Measurements from ENCODE around the gene LIPT2. TPM values are rescaled to one million over a fixed set of nuclear protein-coding genes. Genes with fewer than 3 reads are reported as not detected.

LIPT2 gene
- total and polyA plus RNA-seq, 10 of the 15 experiments (the other 5 are each of a cell fraction or from before 2014, with no cell fraction given): 0.69 to 7.5 (median 3.8) TPM

DNA sequence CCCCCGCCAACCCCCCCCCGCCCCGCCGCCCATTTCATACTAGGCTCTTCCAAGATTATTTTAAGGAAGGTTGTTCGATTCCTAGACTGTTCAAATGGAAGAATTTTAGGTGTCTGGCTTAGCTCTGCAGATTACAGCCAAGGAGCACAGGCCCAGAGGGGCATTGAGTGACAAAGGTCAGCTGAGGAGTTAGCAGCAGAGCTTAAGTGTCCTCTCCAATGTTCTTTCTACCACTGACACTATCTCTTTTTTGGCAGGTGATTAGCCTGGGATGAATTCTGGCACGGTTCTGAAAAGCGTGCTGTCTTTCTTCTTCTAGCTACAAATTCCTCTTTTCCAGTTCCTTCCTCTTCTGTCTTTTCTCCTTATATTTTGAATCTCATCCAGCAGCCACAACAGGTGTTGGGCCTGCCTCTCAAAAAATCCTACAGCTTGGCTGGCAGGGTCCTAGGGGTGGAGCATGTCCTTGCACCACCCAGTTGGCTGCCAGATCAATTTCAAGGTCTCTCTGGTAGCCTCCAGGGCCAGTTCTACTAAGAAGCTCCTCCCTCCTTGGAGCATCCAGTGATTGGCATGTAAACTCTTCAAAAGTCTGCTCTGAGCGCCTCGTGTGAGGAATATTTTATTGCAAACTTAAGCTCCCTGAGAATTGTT lies 49.2 kb downstream of the LIPT2 start:
- in situ Hi-C loops (cut with MboI) (no loop called here), intact Hi-C loops (cut with micrococcal nuclease; ENCODE audit: unreplicated experiment) (no loop called here)
- no peak for ATAC-seq
- 56% methylated on average over 8 of the region's 9 CpGs for WGBS (ENCODE audit: insufficient coverage, insufficient replicate concordance, low lambda C conversion rate, missing lambda C conversion rate)
- no peaks in the 10 kb centered on the region for H3K9me3 ChIP-seq (replicated peaks; ENCODE audit: control insufficient read depth, insufficient read depth, low read length)
- H3K79me2 ChIP-seq (ENCODE audit: control insufficient read depth, insufficient read depth, low read length): no peaks in the 10 kb centered on the region
- H4K20me1 ChIP-seq (ENCODE audit: control insufficient read depth, insufficient read depth): no peaks in the 10 kb centered on the region
- H3K36me3 ChIP-seq (ENCODE audit: control insufficient read depth in 2 of 2, insufficient read depth in 2 of 2, low read length in 1 of 2): no peaks in the 10 kb centered on the region
- no peak overlapping the region for H3K4me3 ChIP-seq
- no peak overlapping the region for H3K4me2 ChIP-seq (ENCODE audit: control insufficient read depth, insufficient read depth)
- H3K4me1 ChIP-seq (ENCODE audit: control insufficient read depth, insufficient read depth, low read length): no peaks in the 10 kb centered on the region
- no peak overlapping the region for H3K27ac ChIP-seq (ENCODE audit: control insufficient read depth, insufficient read depth)
- ChIA-PET CTCF (interaction anchor here (1.3 to 12.1 kb wide), 4 partner anchors 9 to 189 kb away, joined by 3 to 262 read pairs (median 10); no protein-coding TSS in a partner anchor), SMC1A (ENCODE audit: uncharacterized antibody, unreplicated experiment) (interaction anchor here (1.0 to 2.0 kb wide), 3 partner anchors 27 to 58 kb away, joined by 3 to 8 read pairs (median 3); no protein-coding TSS in a partner anchor), RAD21 (ENCODE audit: unreplicated experiment) (interaction anchor here (0.6 kb wide), 2 partner anchors 43 to 49 kb away, joined by 3 read pairs; partner anchors contain the start of gene LIPT2), POLR2A (interaction anchor here (0.5 kb wide), 1 partner anchor 53 kb away, joined by 5 read pairs; no protein-coding TSS in a partner anchor)
- H3K9ac ChIP-seq (ENCODE audit: control insufficient read depth, insufficient read depth, low read length): no peak overlapping the region
- no peak overlapping the region for H2AFZ ChIP-seq (ENCODE audit: control insufficient read depth, low read depth, low read length)
- H3K27me3 ChIP-seq (replicated peaks in 1 of 2; ENCODE audit: control insufficient read depth in 2 of 2, insufficient read depth in 2 of 2, low read length in 1 of 2): peaks cover 0 to 1% of the 10 kb centered on the region in 2 experiments; a peak in 1 of 4 replicates
- BruUV-seq (replicated peaks): no TSS peak
- no peak for TF ChIP-seq TBL1XR1 (IDR thresholded peaks at IDR 0.05; ENCODE audit: low read depth, low read length)
- TF ChIP-seq, protein P1, sequence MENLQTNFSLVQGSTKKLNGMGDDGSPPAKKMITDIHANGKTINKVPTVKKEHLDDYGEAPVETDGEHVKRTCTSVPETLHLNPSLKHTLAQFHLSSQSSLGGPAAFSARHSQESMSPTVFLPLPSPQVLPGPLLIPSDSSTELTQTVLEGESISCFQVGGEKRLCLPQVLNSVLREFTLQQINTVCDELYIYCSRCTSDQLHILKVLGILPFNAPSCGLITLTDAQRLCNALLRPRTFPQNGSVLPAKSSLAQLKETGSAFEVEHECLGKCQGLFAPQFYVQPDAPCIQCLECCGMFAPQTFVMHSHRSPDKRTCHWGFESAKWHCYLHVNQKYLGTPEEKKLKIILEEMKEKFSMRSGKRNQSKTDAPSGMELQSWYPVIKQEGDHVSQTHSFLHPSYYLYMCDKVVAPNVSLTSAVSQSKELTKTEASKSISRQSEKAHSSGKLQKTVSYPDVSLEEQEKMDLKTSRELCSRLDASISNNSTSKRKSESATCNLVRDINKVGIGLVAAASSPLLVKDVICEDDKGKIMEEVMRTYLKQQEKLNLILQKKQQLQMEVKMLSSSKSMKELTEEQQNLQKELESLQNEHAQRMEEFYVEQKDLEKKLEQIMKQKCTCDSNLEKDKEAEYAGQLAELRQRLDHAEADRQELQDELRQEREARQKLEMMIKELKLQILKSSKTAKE (IDR thresholded peaks at IDR 0.05; ENCODE audit: low read depth, poor library complexity, severe bottlenecking): no peak
- no peak for TF ChIP-seq IKZF2 (IDR thresholded peaks at IDR 0.05)
- TF ChIP-seq BCL11A (IDR thresholded peaks at IDR 0.05; ENCODE audit: low read depth, low read length): no peak
- DNase-seq (ENCODE audit: low read depth, low spot score): no peak
- no peak for FAIRE-seq

Data from GM12878 (cell line).